D721Med (cell line): ENCODE measurements around the gene REV3L.
"Not testable (repeated sequence)": the region's sequence is repeated elsewhere in the genome, so short reads cannot be mapped to it uniquely, and the experiment has no call there.

Experiments
- DNase-seq: peaks from one replicate; pipeline ENCODE4 v3.0.0; 2011; ENCODE audit warnings: low spot score; ENCODE audit not compliant: insufficient read length
- FAIRE-seq: peaks from 2 replicates; lab custom pipeline; 2011; peaks lifted over from hg19 to GRCh38; lab: Jason Lieb, UNC
- TF ChIP-seq, protein P1 (sequence below): IDR thresholded peaks from 2 replicates; pipeline ENCODE4 v1.5.1; 2012; ENCODE audit warnings: mild to moderate bottlenecking, control low read depth; ENCODE audit not compliant: insufficient read depth; ENCODE audit errors: missing control alignments

Gene REV3L

DNA sequence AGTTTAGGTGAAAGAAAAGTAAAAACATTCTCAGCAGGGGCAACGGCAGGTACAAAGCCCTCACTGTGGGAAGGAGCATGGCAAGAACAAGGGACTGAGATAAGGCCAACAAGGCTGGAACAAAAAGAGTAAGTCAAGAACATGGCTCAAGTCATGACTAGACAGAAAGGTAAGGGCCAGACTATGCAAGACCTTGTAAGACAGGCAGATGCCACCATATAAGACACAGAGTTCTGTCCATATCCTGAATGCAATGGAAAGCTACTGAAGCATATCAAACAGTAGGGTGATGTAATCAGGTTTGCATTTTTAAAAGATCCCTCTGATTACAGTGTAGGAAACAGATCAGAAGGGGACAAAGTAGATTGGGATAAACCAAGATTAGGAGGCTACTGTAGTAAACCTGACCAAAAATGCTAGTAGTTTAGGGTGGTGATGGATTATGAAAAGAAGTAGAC is 5.5 kb downstream of the REV3L start:
- no peak for FAIRE-seq
- TF ChIP-seq, protein P1, sequence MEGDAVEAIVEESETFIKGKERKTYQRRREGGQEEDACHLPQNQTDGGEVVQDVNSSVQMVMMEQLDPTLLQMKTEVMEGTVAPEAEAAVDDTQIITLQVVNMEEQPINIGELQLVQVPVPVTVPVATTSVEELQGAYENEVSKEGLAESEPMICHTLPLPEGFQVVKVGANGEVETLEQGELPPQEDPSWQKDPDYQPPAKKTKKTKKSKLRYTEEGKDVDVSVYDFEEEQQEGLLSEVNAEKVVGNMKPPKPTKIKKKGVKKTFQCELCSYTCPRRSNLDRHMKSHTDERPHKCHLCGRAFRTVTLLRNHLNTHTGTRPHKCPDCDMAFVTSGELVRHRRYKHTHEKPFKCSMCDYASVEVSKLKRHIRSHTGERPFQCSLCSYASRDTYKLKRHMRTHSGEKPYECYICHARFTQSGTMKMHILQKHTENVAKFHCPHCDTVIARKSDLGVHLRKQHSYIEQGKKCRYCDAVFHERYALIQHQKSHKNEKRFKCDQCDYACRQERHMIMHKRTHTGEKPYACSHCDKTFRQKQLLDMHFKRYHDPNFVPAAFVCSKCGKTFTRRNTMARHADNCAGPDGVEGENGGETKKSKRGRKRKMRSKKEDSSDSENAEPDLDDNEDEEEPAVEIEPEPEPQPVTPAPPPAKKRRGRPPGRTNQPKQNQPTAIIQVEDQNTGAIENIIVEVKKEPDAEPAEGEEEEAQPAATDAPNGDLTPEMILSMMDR = no peak
- DNase-seq = no peak

DNA sequence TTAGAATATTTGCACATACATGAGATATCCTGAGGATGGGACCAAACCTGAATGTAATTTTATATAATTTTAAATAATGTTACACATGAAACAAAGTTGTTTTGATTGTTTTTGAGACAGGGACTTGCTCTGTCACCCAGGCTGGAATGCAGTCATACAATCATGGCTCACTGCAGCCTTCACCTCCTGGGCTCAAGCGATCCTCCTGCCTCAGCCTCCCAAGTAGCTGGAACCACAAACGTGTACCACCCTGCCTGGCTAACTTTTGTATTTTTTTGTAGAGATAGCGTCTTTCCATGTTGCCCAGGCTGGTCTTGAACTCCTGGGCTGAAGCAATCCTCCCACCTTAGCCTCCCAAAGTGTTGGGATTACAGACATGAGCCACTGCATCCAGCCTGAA is 7.0 kb downstream of the REV3L start:
- not testable (repeated sequence) for FAIRE-seq, DNase-seq

DNA sequence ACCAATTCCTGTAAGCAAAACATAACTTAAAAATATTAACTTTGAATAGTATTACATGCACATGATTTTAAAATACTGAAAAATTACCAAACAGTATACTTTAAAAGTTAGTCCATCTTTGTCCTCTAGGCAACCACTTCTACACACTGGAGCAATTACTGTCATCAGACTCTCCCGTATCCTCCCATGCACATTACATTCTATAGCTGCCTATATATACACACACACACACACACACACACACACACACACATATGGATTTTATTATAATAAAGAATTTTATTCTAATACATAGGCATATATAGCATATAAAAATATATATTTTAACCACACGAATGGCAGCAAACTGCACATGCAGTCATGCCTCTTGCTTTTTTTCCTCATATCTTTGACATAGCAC is 8.2 kb downstream of the REV3L start:
- TF ChIP-seq, protein P1 = no peak
- DNase-seq = no peak
- FAIRE-seq = no peak

DNA sequence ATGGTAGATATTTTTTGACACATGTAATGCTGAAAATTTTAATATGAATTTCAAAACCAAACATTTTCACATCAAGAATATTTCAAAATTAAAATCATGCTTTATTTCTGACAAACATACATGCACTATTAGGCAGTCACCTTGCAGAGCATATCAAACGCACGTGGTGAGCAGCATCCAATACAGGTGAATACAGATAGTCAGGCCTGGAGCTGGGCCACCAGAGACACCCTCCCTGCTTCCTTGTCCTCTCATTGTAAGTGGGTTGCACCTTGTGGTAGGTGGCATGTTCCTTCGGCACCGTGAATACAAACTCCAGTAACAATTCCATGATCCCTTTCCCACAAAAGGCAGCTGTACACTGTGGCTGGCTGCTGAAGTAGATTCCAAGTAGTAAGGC is 8.9 kb downstream of the REV3L start:
- TF ChIP-seq, protein P1 = no peak
- DNase-seq (no peak), FAIRE-seq (no peak)

DNA sequence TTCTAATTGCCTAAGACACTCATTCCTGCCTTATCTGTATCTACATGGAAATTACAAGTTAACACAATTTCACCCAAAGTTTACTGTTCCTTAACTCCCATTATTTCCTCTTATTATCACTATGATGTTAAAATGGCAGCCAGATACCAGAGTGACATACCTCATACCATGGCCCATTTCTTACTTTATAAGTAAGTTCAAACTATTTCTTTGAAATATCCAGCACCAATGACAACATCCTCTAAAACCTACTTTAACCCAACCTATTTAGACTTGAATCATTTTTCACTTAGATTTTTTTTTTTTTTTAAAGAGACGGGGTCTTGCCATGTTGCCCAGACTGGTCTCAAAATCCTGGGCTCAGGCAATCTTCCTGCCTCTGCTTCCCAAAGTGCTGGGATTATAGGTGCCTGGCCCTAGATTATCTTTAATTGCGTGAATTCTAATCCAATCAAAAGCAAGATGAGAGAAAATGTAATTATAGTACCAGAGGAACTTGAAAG is 10.0 kb downstream of the REV3L start:
- DNase-seq = no peak
- TF ChIP-seq, protein P1 = no peak
- no peak for FAIRE-seq

DNA sequence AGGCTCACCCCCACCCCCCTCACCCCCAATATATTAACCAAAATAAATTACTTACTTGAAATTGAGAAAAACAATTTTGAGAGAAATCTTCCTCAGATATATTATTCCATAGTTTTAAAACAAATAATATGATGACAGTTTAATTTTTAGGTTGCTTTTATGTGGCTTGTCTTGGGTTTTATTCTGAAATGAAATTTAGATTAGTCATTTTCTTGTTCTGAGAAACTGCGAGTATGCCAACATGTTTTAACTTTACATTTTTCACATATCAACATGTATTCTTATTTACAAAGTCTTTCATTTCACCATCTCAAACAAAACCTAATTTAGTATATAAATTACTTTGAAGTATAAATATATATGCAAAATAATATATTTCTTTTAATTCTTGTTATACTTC is 11.1 kb downstream of the REV3L start:
- TF ChIP-seq, protein P1 = no peak
- FAIRE-seq (no peak), DNase-seq (no peak)

DNA sequence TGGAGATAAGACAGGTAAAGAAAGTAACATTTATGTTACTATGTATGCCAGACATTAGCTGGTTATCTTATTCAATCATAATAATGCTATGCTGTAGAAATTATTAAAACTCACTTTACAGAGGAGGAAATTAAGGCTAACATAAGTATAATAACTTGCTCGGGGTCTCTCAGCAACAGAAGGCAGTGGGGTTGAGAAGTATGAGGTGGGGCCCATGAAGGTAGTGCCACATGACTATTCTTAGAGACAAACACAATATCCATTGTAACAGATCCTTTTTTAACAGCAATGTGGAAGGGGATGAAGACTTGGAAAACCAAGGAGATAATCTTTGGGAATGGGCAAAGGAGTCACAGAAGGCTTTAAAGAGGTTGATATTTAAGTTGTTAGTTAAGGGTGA is 11.5 kb downstream of the REV3L start:
- DNase-seq (no peak), FAIRE-seq (no peak)
- TF ChIP-seq, protein P1 = no peak

DNA sequence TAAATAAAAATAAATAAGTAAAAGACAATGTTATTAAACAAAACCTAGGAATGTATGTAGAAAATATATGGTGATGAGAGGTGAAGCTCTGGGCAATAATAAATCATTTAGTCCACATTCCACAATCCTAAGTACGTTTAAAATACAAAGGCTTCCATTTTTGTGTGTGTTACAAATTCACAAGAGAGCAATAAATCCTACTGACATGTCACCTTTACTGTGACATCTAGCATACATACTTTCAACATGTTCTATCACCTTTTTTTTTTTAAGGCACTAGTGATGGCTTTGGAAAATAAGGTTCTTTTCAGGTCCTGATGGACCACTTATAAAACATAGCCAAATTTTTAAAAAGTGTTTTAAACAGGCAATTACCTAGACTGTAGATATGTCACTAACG is 12.0 kb downstream of the REV3L start:
- TF ChIP-seq, protein P1 = no peak
- no peak for FAIRE-seq
- DNase-seq = no peak
